ENCODE data around the gene SPIN1.
"Not testable (repeated sequence)": the region's sequence is repeated elsewhere in the genome, so short reads cannot be mapped to it uniquely, and the experiment has no call there.

The SPIN1 gene

GRCh38 chr9:88388203-88388885 is at the start of gene SPIN1:
TSS of gene SPIN1 (plus strand) at chr9:88388444. CDS start at chr9:88426540, 38,096 bp downstream.
- H3K4me1 ChIP-seq (ENCODE audit: insufficient read depth, low read length) = peaks cover 14% of the 10 kb centered on the region
- no peaks in the 10 kb centered on the region; the same call in 1 of the 2 replicates for H3K36me3 ChIP-seq (ENCODE audit: insufficient read depth, low read length)
- no peaks in the 10 kb centered on the region for H3K9me3 ChIP-seq (ENCODE audit: control insufficient read depth, insufficient read depth, low read length)

GRCh38 chr9:88339317-88339716 is 48.9 kb upstream of the SPIN1 start:
- Histone ChIP-seq H3K9me3 (ENCODE audit: control insufficient read depth, insufficient read depth, low read length) (no peaks in the 10 kb centered on the region), H3K4me1 (ENCODE audit: insufficient read depth, low read length) (no peaks in the 10 kb centered on the region), H3K36me3 (ENCODE audit: insufficient read depth, low read length) (no peaks in the 10 kb centered on the region), H3K9ac (ENCODE audit: low read depth, low read length) (no peak overlapping the region)

More at GRCh38 chr9:88388203-88388885, at the start of gene SPIN1:
- peak within 1 kb of the TSS; percentile 96 for H3K9ac ChIP-seq (ENCODE audit: low read depth, low read length)

- no peaks in the 10 kb centered on the region for H3K36me3 ChIP-seq (ENCODE audit: insufficient read depth, low read length)
- no peaks in the 10 kb centered on the region for H3K4me1 ChIP-seq (ENCODE audit: insufficient read depth, low read length)
- no peak overlapping the region for H3K9ac ChIP-seq (ENCODE audit: low read depth, low read length)
- H3K9me3 ChIP-seq (ENCODE audit: control insufficient read depth, insufficient read depth, low read length) = no peaks in the 10 kb centered on the region
Measured at GRCh38 chr9:88342246-88342645, 46.0 kb upstream of the SPIN1 start.

- Histone ChIP-seq H3K9me3 (ENCODE audit: control insufficient read depth, insufficient read depth, low read length) (no peaks in the 10 kb centered on the region), H3K4me1 (ENCODE audit: insufficient read depth, low read length) (0 out of 2 replicates have a peak, but pooled peaks cover under 1% of the 10 kb centered on the region), H3K9ac (ENCODE audit: low read depth, low read length) (no peak overlapping the region), H3K36me3 (ENCODE audit: insufficient read depth, low read length) (no peaks in the 10 kb centered on the region)
Measured at GRCh38 chr9:88344013-88344412, 44.2 kb upstream of the SPIN1 start.

GRCh38 chr9:88350354-88350753 is 37.9 kb upstream of the SPIN1 start:
- H3K9ac ChIP-seq (ENCODE audit: low read depth, low read length); H3K4me1 ChIP-seq (ENCODE audit: insufficient read depth, low read length); H3K36me3 ChIP-seq (ENCODE audit: insufficient read depth, low read length); H3K9me3 ChIP-seq (ENCODE audit: control insufficient read depth, insufficient read depth, low read length): not testable (repeated sequence)

- Histone ChIP-seq H3K9me3 (ENCODE audit: control insufficient read depth, insufficient read depth, low read length) (peaks cover 3% of the 10 kb centered on the region), H3K9ac (ENCODE audit: low read depth, low read length) (no peak overlapping the region), H3K4me1 (ENCODE audit: insufficient read depth, low read length) (no peaks in the 10 kb centered on the region), H3K36me3 (ENCODE audit: insufficient read depth, low read length) (no peaks in the 10 kb centered on the region)
Measured at GRCh38 chr9:88355166-88355565, 33.1 kb upstream of the SPIN1 start.

- not testable (repeated sequence) for H3K9ac ChIP-seq (ENCODE audit: low read depth, low read length); H3K36me3 ChIP-seq (ENCODE audit: insufficient read depth, low read length); H3K9me3 ChIP-seq (ENCODE audit: control insufficient read depth, insufficient read depth, low read length); H3K4me1 ChIP-seq (ENCODE audit: insufficient read depth, low read length)
Measured at GRCh38 chr9:88357250-88357649, 31.0 kb upstream of the SPIN1 start.

- peaks cover 3% of the 10 kb centered on the region for H3K9me3 ChIP-seq (ENCODE audit: control insufficient read depth, insufficient read depth, low read length)
- peaks cover 7% of the 10 kb centered on the region; the same call in 1 of the 2 replicates for H3K4me1 ChIP-seq (ENCODE audit: insufficient read depth, low read length)
- no peaks in the 10 kb centered on the region for H3K36me3 ChIP-seq (ENCODE audit: insufficient read depth, low read length)
- H3K9ac ChIP-seq (ENCODE audit: low read depth, low read length) = no peak overlapping the region
Measured at GRCh38 chr9:88358723-88359122, 29.5 kb upstream of the SPIN1 start.

GRCh38 chr9:88359974-88360373 is 28.3 kb upstream of the SPIN1 start:
- no peak overlapping the region for H3K9ac ChIP-seq (ENCODE audit: low read depth, low read length)
- peaks cover 7% of the 10 kb centered on the region; the same call in 1 of the 2 replicates for H3K4me1 ChIP-seq (ENCODE audit: insufficient read depth, low read length)
- no peaks in the 10 kb centered on the region for H3K36me3 ChIP-seq (ENCODE audit: insufficient read depth, low read length)
- no peaks in the 10 kb centered on the region for H3K9me3 ChIP-seq (ENCODE audit: control insufficient read depth, insufficient read depth, low read length)

GRCh38 chr9:88362681-88363080 is 25.6 kb upstream of the SPIN1 start:
- no peak overlapping the region for H3K9ac ChIP-seq (ENCODE audit: low read depth, low read length)
- H3K36me3 ChIP-seq (ENCODE audit: insufficient read depth, low read length) = no peaks in the 10 kb centered on the region
- no peaks in the 10 kb centered on the region; the same call in 1 of the 2 replicates for H3K9me3 ChIP-seq (ENCODE audit: control insufficient read depth, insufficient read depth, low read length)
- H3K4me1 ChIP-seq (ENCODE audit: insufficient read depth, low read length) = peaks cover 7% of the 10 kb centered on the region; the same call in 1 of the 2 replicates

GRCh38 chr9:88363661-88364060 is 24.6 kb upstream of the SPIN1 start:
- peaks cover 7% of the 10 kb centered on the region; the same call in 1 of the 2 replicates for H3K4me1 ChIP-seq (ENCODE audit: insufficient read depth, low read length)
- H3K9me3 ChIP-seq (ENCODE audit: control insufficient read depth, insufficient read depth, low read length) = no peaks in the 10 kb centered on the region; the same call in 1 of the 2 replicates
- H3K9ac ChIP-seq (ENCODE audit: low read depth, low read length) = no peak overlapping the region
- H3K36me3 ChIP-seq (ENCODE audit: insufficient read depth, low read length) = no peaks in the 10 kb centered on the region

GRCh38 chr9:88364706-88365105 is 23.5 kb upstream of the SPIN1 start:
- Histone ChIP-seq H3K36me3 (ENCODE audit: insufficient read depth, low read length) (no peaks in the 10 kb centered on the region), H3K9ac (ENCODE audit: low read depth, low read length) (no peak overlapping the region), H3K4me1 (ENCODE audit: insufficient read depth, low read length) (peaks cover 7% of the 10 kb centered on the region; the same call in 1 of the 2 replicates), H3K9me3 (ENCODE audit: control insufficient read depth, insufficient read depth, low read length) (no peaks in the 10 kb centered on the region; the same call in 1 of the 2 replicates)

GRCh38 chr9:88370346-88370745 is 17.9 kb upstream of the SPIN1 start:
- Histone ChIP-seq H3K36me3 (ENCODE audit: insufficient read depth, low read length) (no peaks in the 10 kb centered on the region), H3K9ac (ENCODE audit: low read depth, low read length) (no peak overlapping the region), H3K4me1 (ENCODE audit: insufficient read depth, low read length) (peaks cover 4% of the 10 kb centered on the region), H3K9me3 (ENCODE audit: control insufficient read depth, insufficient read depth, low read length) (no peaks in the 10 kb centered on the region; the same call in 1 of the 2 replicates)

GRCh38 chr9:88372103-88372654 is 16.1 kb upstream of the SPIN1 start:
- no peak overlapping the region for H3K9ac ChIP-seq (ENCODE audit: low read depth, low read length)
- H3K36me3 ChIP-seq (ENCODE audit: insufficient read depth, low read length) = no peaks in the 10 kb centered on the region
- H3K9me3 ChIP-seq (ENCODE audit: control insufficient read depth, insufficient read depth, low read length) = no peaks in the 10 kb centered on the region; the same call in 1 of the 2 replicates
- peaks cover 4% of the 10 kb centered on the region for H3K4me1 ChIP-seq (ENCODE audit: insufficient read depth, low read length)

- no peaks in the 10 kb centered on the region; the same call in 1 of the 2 replicates for H3K9me3 ChIP-seq (ENCODE audit: control insufficient read depth, insufficient read depth, low read length)
- H3K4me1 ChIP-seq (ENCODE audit: insufficient read depth, low read length) = peaks cover 9% of the 10 kb centered on the region
- H3K36me3 ChIP-seq (ENCODE audit: insufficient read depth, low read length) = no peaks in the 10 kb centered on the region
- H3K9ac ChIP-seq (ENCODE audit: low read depth, low read length) = no peak overlapping the region
Measured at GRCh38 chr9:88373045-88373444, 15.2 kb upstream of the SPIN1 start.
